ENCODE data around the gene MAP4K4.
A peak's percentile ranks its signal among the peaks of the same experiment; 100 is the strongest.

MAP4K4 gene

GRCh38 chr2:101736233-101736632 lies 38.7 kb downstream of the MAP4K4 start:
- TF ChIP-seq EZH2phosphoT487 (IDR thresholded peaks at IDR 0.05; ENCODE audit: borderline replicate concordance) = no peak
- TF ChIP-seq CTCF (conservative IDR thresholded peaks at IDR 0.05; ENCODE audit: low read length) = no peak
- Histone ChIP-seq H3K79me2 (ENCODE audit: insufficient read depth, low read length) (peaks cover 99% of the 10 kb centered on the region), H3K9ac (ENCODE audit: low read depth, low read length, poor library complexity, severe bottlenecking) (no peak overlapping the region), H3K27me3 (ENCODE audit: insufficient read depth, low read length, poor library complexity, severe bottlenecking) (no peaks in the 10 kb centered on the region), H4K20me1 (ENCODE audit: insufficient read depth, low read length, poor library complexity, severe bottlenecking) (peaks cover 85% of the 10 kb centered on the region), H2AFZ (ENCODE audit: low read length) (no peak overlapping the region), H3K9me2 (replicated peaks; ENCODE audit: low read depth, low read length) (no peaks in the 10 kb centered on the region), H3K4me3 (ENCODE audit: low read length, poor library complexity, severe bottlenecking) (no peak overlapping the region), H3K36me3 (ENCODE audit: insufficient read depth, low read length) (no peaks in the 10 kb centered on the region), H3K4me2 (ENCODE audit: low read depth, low read length, poor library complexity, severe bottlenecking) (peak overlapping the region; percentile 25), H3K9me3 (ENCODE audit: insufficient read depth, low read depth, low read length) (no peaks in the 10 kb centered on the region), H3K4me1 (ENCODE audit: insufficient read depth, low read length, poor library complexity, severe bottlenecking) (peaks cover 23% of the 10 kb centered on the region), H3F3A (ENCODE audit: low read depth) (no peaks in the 10 kb centered on the region)

- Histone ChIP-seq H3K36me3 (ENCODE audit: insufficient read depth, low read length) (no peaks in the 10 kb centered on the region), H2AFZ (ENCODE audit: low read length) (no peak overlapping the region), H3K9me2 (replicated peaks; ENCODE audit: low read depth, low read length) (no peaks in the 10 kb centered on the region), H3K79me2 (ENCODE audit: insufficient read depth, low read length) (peaks cover 99% of the 10 kb centered on the region), H3K9me3 (ENCODE audit: insufficient read depth, low read depth, low read length) (no peaks in the 10 kb centered on the region), H3K4me2 (ENCODE audit: low read depth, low read length, poor library complexity, severe bottlenecking) (peak overlapping the region; percentile 25), H3F3A (ENCODE audit: low read depth) (no peaks in the 10 kb centered on the region), H3K27me3 (ENCODE audit: insufficient read depth, low read length, poor library complexity, severe bottlenecking) (no peaks in the 10 kb centered on the region), H3K4me3 (ENCODE audit: low read length, poor library complexity, severe bottlenecking) (no peak overlapping the region), H3K4me1 (ENCODE audit: insufficient read depth, low read length, poor library complexity, severe bottlenecking) (peaks cover 19% of the 10 kb centered on the region), H3K9ac (ENCODE audit: low read depth, low read length, poor library complexity, severe bottlenecking) (no peak overlapping the region), H4K20me1 (ENCODE audit: insufficient read depth, low read length, poor library complexity, severe bottlenecking) (peaks cover 84% of the 10 kb centered on the region)
- no peak for TF ChIP-seq CTCF (conservative IDR thresholded peaks at IDR 0.05; ENCODE audit: low read length)
- TF ChIP-seq EZH2phosphoT487 (IDR thresholded peaks at IDR 0.05; ENCODE audit: borderline replicate concordance) = no peak
Observed at GRCh38 chr2:101736861-101737291, 39.4 kb downstream of the MAP4K4 start.

- no peak for TF ChIP-seq EZH2phosphoT487 (IDR thresholded peaks at IDR 0.05; ENCODE audit: borderline replicate concordance)
- no peak for TF ChIP-seq CTCF (conservative IDR thresholded peaks at IDR 0.05; ENCODE audit: low read length)
- Histone ChIP-seq H2AFZ (ENCODE audit: low read length) (no peak overlapping the region), H4K20me1 (ENCODE audit: insufficient read depth, low read length, poor library complexity, severe bottlenecking) (peaks cover 85% of the 10 kb centered on the region), H3K27me3 (ENCODE audit: insufficient read depth, low read length, poor library complexity, severe bottlenecking) (no peaks in the 10 kb centered on the region), H3K9me2 (replicated peaks; ENCODE audit: low read depth, low read length) (no peaks in the 10 kb centered on the region), H3K4me2 (ENCODE audit: low read depth, low read length, poor library complexity, severe bottlenecking) (no peak overlapping the region), H3F3A (ENCODE audit: low read depth) (no peaks in the 10 kb centered on the region), H3K4me3 (ENCODE audit: low read length, poor library complexity, severe bottlenecking) (no peak overlapping the region), H3K36me3 (ENCODE audit: insufficient read depth, low read length) (no peaks in the 10 kb centered on the region), H3K79me2 (ENCODE audit: insufficient read depth, low read length) (peaks cover 99% of the 10 kb centered on the region), H3K4me1 (ENCODE audit: insufficient read depth, low read length, poor library complexity, severe bottlenecking) (peaks cover 22% of the 10 kb centered on the region), H3K9ac (ENCODE audit: low read depth, low read length, poor library complexity, severe bottlenecking) (no peak overlapping the region), H3K9me3 (ENCODE audit: insufficient read depth, low read depth, low read length) (no peaks in the 10 kb centered on the region)
Observed at GRCh38 chr2:101737478-101738255, 40.2 kb downstream of the MAP4K4 start.
